NCI-H526 treated with DMSO at 0.1 percent for 48 hours (cell line): ENCODE data around the gene CCDC158.
"Not testable (repeated sequence)": the region's sequence is repeated elsewhere in the genome, so short reads cannot be mapped to it uniquely, and the experiment has no call there.

Source experiments
- DNase-seq: peaks from one replicate; lab custom pipeline; 2025; lab: John Stamatoyannopoulos, UW

Gene CCDC158

GRCh38 chr4:76420762-76421581 is at the start of gene CCDC158:
CCDC158 (minus strand) TSS chr4:76421141; CDS start chr4:76403207, 17,934 bp downstream.
- no peak for DNase-seq

- DNase-seq: no peak
Measured at GRCh38 chr4:76470532-76470931, 49.6 kb upstream of the CCDC158 start.

- no peak for DNase-seq
Measured at GRCh38 chr4:76470064-76470463, 49.1 kb upstream of the CCDC158 start.

- DNase-seq: no peak
Measured at GRCh38 chr4:76463568-76463967, 42.6 kb upstream of the CCDC158 start.

- DNase-seq: no peak
Measured at GRCh38 chr4:76459291-76459723, 38.4 kb upstream of the CCDC158 start.

- DNase-seq: no peak
Measured at GRCh38 chr4:76458825-76459224, 37.9 kb upstream of the CCDC158 start.

- DNase-seq: no peak
Measured at GRCh38 chr4:76458297-76458696, 37.4 kb upstream of the CCDC158 start.

GRCh38 chr4:76457885-76458284 is 36.9 kb upstream of the CCDC158 start:
- DNase-seq: no peak

- DNase-seq: not testable (repeated sequence)
Measured at GRCh38 chr4:76454073-76454472, 33.1 kb upstream of the CCDC158 start.

- DNase-seq: no peak
Measured at GRCh38 chr4:76453232-76453631, 32.3 kb upstream of the CCDC158 start.

- DNase-seq: no peak
Measured at GRCh38 chr4:76449833-76450232, 28.9 kb upstream of the CCDC158 start.

GRCh38 chr4:76449362-76449767 is 28.4 kb upstream of the CCDC158 start:
- DNase-seq: no peak

- DNase-seq: no peak
Measured at GRCh38 chr4:76448211-76448610, 27.3 kb upstream of the CCDC158 start.

GRCh38 chr4:76447393-76447851 is 26.5 kb upstream of the CCDC158 start:
- no peak for DNase-seq

- DNase-seq: no peak
Measured at GRCh38 chr4:76445911-76446310, 25.0 kb upstream of the CCDC158 start.

- DNase-seq: no peak
Measured at GRCh38 chr4:76443376-76443775, 22.4 kb upstream of the CCDC158 start.

GRCh38 chr4:76442807-76443206 is 21.9 kb upstream of the CCDC158 start:
- DNase-seq: no peak

- DNase-seq: no peak
Measured at GRCh38 chr4:76441881-76442280, 20.9 kb upstream of the CCDC158 start.

- no peak for DNase-seq
Measured at GRCh38 chr4:76439491-76439890, 18.6 kb upstream of the CCDC158 start.

GRCh38 chr4:76435528-76436319 is 14.8 kb upstream of the CCDC158 start:
- no peak for DNase-seq

GRCh38 chr4:76434901-76435527 is 14.1 kb upstream of the CCDC158 start, which contains the start of gene SHROOM3:
SHROOM3 (plus strand) TSS chr4:76435229; CDS start chr4:76436053, 824 bp downstream.
- DNase-seq: no peak
